Ovary (tissue), 3 donors: Measurements from ENCODE around the gene PERCC1.

Source experiments
- CTCF ChIP-seq, 3 donors: fragments of 450-650 bp in 2 of 3; fragments of 200-600 bp in 1 of 3; IDR thresholded peaks; one replicate each; pipeline versions ENCODE4 v1.5.1 to v1.8.0; 2016 to 2022; ENCODE audit warnings: antibody characterized with exemption in 3 of 3, mild to moderate bottlenecking in 1 of 3
- EP300 ChIP-seq: sonication (generic); formaldehyde crosslinking; IDR thresholded peaks from one replicate; pipeline ENCODE4 v1.6.1; 2017; ENCODE audit warnings: antibody characterized with exemption
- POLR2A ChIP-seq: fragments of 450-650 bp; IDR thresholded peaks from one replicate; pipeline ENCODE4 v1.6.1; 2017; ENCODE audit warnings: antibody characterized with exemption, mild to moderate bottlenecking, moderate library complexity
- donor health status: DM: no; HTN: no; CAD: no.

GRCh38 chr16:1424028-1424427 lies 6.8 kb upstream of the PERCC1 start:
- TF ChIP-seq CTCF (IDR thresholded peaks at IDR 0.05) (no peak), POLR2A (no peak), EP300 (no peak)
